Endothelial cell of umbilical vein (primary cell): ENCODE measurements around the gene PUM2. TPM values are rescaled to one million over a fixed set of nuclear protein-coding genes. Genes with fewer than 3 reads are reported as not detected.

Experiments used
- BruUV-seq: library from RNA; stranded (reverse); fragments of 400-500 nt; replicated peaks from 2 replicates; lab custom pipeline; 2021; lab: Mats Ljungman, UMichigan
- CTCF ChIA-PET: fragments of 300-600, 350-600 bp; sonication (Branson Sonifier 250); formaldehyde crosslinking; loops from one replicate; lab custom pipeline; 2021; ENCODE audit warnings: antibody characterized with exemption, inconsistent platforms; lab: Charles Lee
- POLR2A ChIA-PET: fragments of 300-600, 350-600 bp; sonication (Branson Sonifier 250); formaldehyde crosslinking; loops from one replicate; lab custom pipeline; 2021; ENCODE audit warnings: antibody characterized with exemption, inconsistent platforms; lab: Charles Lee
- DNase-seq: peaks from one replicate; pipeline ENCODE4 v3.0.0-alpha.2; 2011; ENCODE audit warnings: low read depth, low spot score
- FAIRE-seq: peaks from 2 replicates; lab custom pipeline; 2011; peaks lifted over from hg19 to GRCh38; lab: Jason Lieb, UNC
- H2AFZ ChIP-seq: 2 replicates; pipeline ENCODE4 v1.6.0; 2012; ENCODE audit warnings: low read depth, low read length, control low read depth, inconsistent platforms
- H3K27ac ChIP-seq: 2 replicates; pipeline ENCODE4 v1.5.1; 2011; ENCODE audit warnings: low read depth, mild to moderate bottlenecking, control low read depth, low read length, moderate library complexity; ENCODE audit not compliant: insufficient read depth
- H3K27me3 ChIP-seq, 2 experiments: 2 replicates each; pipeline versions ENCODE4 v1.6.0 to v1.6.1; 2011; ENCODE audit warnings: low read length in 2 of 2, mixed read lengths in 1 of 2; ENCODE audit not compliant: control insufficient read depth in 2 of 2, insufficient read depth in 2 of 2
- H3K36me3 ChIP-seq, 2 experiments: 2 replicates in 1 of 2; 3 replicates in 1 of 2; pipeline ENCODE4 v1.5.1; 2011; ENCODE audit warnings: low read length in 2 of 2, mild to moderate bottlenecking in 1 of 2, moderate library complexity in 1 of 2; ENCODE audit not compliant: control insufficient read depth in 2 of 2, insufficient read depth in 2 of 2; ENCODE audit errors: extremely low read depth in 1 of 2
- H3K4me1 ChIP-seq: 3 replicates; pipeline ENCODE4 v1.5.1; 2011; ENCODE audit warnings: mild to moderate bottlenecking, low read length; ENCODE audit not compliant: control insufficient read depth, insufficient read depth; ENCODE audit errors: extremely low read depth
- H3K4me2 ChIP-seq: 2 replicates; pipeline ENCODE4 v1.6.1; 2011; ENCODE audit warnings: low read length, control low read depth, mixed read lengths; ENCODE audit not compliant: insufficient read depth
- H3K4me3 ChIP-seq, 3 experiments: fragments of 200-600 bp in 1 of 3; sonication (generic), shearing (Covaris generic) in 1 of 3; replicated peaks in 1 of 3; 2 replicates each; pipeline ENCODE4 v1.5.1; 2011 to 2016; ENCODE audit warnings: control low read depth in 3 of 3, low read length in 3 of 3, mild to moderate bottlenecking in 2 of 3, inconsistent platforms in 1 of 3, low read depth in 1 of 3, moderate library complexity in 1 of 3; ENCODE audit not compliant: insufficient read depth in 1 of 3
- H3K79me2 ChIP-seq: 2 replicates; pipeline ENCODE4 v1.6.0; 2012; ENCODE audit warnings: low read length, inconsistent platforms; ENCODE audit not compliant: control insufficient read depth, insufficient read depth
- H3K9ac ChIP-seq: replicated peaks from 2 replicates; pipeline ENCODE3; 2011; ENCODE audit warnings: low read length, control low read depth; ENCODE audit not compliant: insufficient read depth; ENCODE audit errors: extremely low read depth
- H3K9me1 ChIP-seq: replicated peaks from 3 replicates; pipeline ENCODE4 v1.6.0; 2011; ENCODE audit warnings: mild to moderate bottlenecking, low read length; ENCODE audit not compliant: control insufficient read depth, insufficient read depth; ENCODE audit errors: extremely low read depth
- H3K9me3 ChIP-seq: replicated peaks from 2 replicates; pipeline ENCODE4 v1.5.1; 2012; ENCODE audit warnings: low read length, inconsistent platforms; ENCODE audit not compliant: control insufficient read depth, insufficient read depth
- H4K20me1 ChIP-seq: replicated peaks from 2 replicates; pipeline ENCODE3; 2011; ENCODE audit warnings: mild to moderate bottlenecking, low read length; ENCODE audit not compliant: control insufficient read depth, insufficient read depth; ENCODE audit errors: extremely low read depth
- EZH2 ChIP-seq: IDR thresholded peaks from 2 replicates; pipeline ENCODE4 v1.6.1; 2012; ENCODE audit warnings: borderline replicate concordance, low read depth, mild to moderate bottlenecking, moderate library complexity, low read length, inconsistent platforms; ENCODE audit not compliant: severe bottlenecking
- FOS ChIP-seq: IDR thresholded peaks from 2 replicates; pipeline ENCODE4 v1.6.1; 2011; ENCODE audit warnings: mild to moderate bottlenecking, low read length, moderate library complexity, borderline replicate concordance; ENCODE audit not compliant: insufficient read depth
- GATA2 ChIP-seq: IDR thresholded peaks from 2 replicates; pipeline ENCODE4 v1.7.0; 2011; ENCODE audit warnings: low read depth, mild to moderate bottlenecking, moderate library complexity, mixed read lengths, low read length; ENCODE audit not compliant: insufficient read length, insufficient read depth
- JUN ChIP-seq: IDR thresholded peaks from 2 replicates; pipeline ENCODE4 v1.6.1; 2011; ENCODE audit warnings: borderline replicate concordance, low read depth; ENCODE audit not compliant: insufficient read length, insufficient read depth
- MYC ChIP-seq: IDR thresholded peaks from one replicate; pipeline ENCODE4 v1.6.1; 2011; ENCODE audit warnings: mild to moderate bottlenecking, low read depth, low read length
- POLR2A ChIP-seq: IDR thresholded peaks from 2 replicates; pipeline ENCODE4 v1.6.1; 2012; ENCODE audit warnings: low read depth, mild to moderate bottlenecking, control low read depth, low read length
- POLR2AphosphoS5 ChIP-seq: IDR thresholded peaks from 2 replicates; pipeline ENCODE4 v1.6.1; 2012; ENCODE audit warnings: low read depth, mild to moderate bottlenecking, control low read depth, low read length, moderate library complexity; ENCODE audit not compliant: insufficient read depth
- dilution Hi-C: fragments of 300-500 bp; cut with MboI; formaldehyde crosslinking; loops from one replicate; pipeline ENCODE4 v1.15.0; 2019; ENCODE audit warnings: low sequenced_read_pairs; ENCODE audit not compliant: extremely low pct_ligation_motif_present
- intact Hi-C: fragments of 100-400 bp; cut with micrococcal nuclease; formaldehyde crosslinking; loops from one replicate; pipeline ENCODE4 v1.10.0; 2022
- polyA plus RNA-seq, 4 experiments: library from polyadenylated mRNA; depleted of rRNA in 3 of 4; stranded (reverse) in 3 of 4; unstranded in 1 of 4; fragments of >200 nt; gene quantifications; 2 replicates each; pipeline versions ENCODE4 v1.2.1 to v1.2.3, GENCODE V29; 2011 to 2012; ENCODE audit warnings: missing spikeins in 1 of 4
- total RNA-seq: library from RNA; stranded (reverse); gene quantifications from 2 replicates; pipeline ENCODE4 v1.2.3, GENCODE V29; 2021
- TF ChIP-seq, protein P1 (sequence below): IDR thresholded peaks from 2 replicates; pipeline ENCODE4 v1.6.1; 2011; ENCODE audit not compliant: insufficient read depth, insufficient read length
- TF ChIP-seq, protein P2 (sequence below), 2 donors: IDR thresholded peaks; 1 replicate in 1 of 2; 2 replicates in 1 of 2; pipeline ENCODE4 v1.5.1; 2011; ENCODE audit warnings: low read length in 2 of 2, mild to moderate bottlenecking in 2 of 2, moderate library complexity in 2 of 2, control low read depth in 1 of 2, inconsistent platforms in 1 of 2, low read depth in 1 of 2; ENCODE audit not compliant: insufficient read depth in 1 of 2; ENCODE audit errors: extremely low read depth in 1 of 2

The PUM2 gene
- total and polyA plus RNA-seq, 2 donors (not counting 3 experiments of a cell fraction or from before 2014, with no cell fraction given), result 32.9 to 83.7 TPM

- Histone ChIP-seq H3K9me1 (no peaks in the 10 kb centered on the region), H3K36me3 (no peaks in the 10 kb centered on the region), H3K9ac (no peak overlapping the region), H3K9me3 (no peaks in the 10 kb centered on the region), H4K20me1 (no peaks in the 10 kb centered on the region), H3K79me2 (no peaks in the 10 kb centered on the region), H3K4me1 (peaks cover 6% of the 10 kb centered on the region), H3K27me3 (no peaks in the 10 kb centered on the region), H3K4me3 (no peak overlapping the region), H2AFZ (peak overlapping the region; percentile 64), H3K4me2 (no peak overlapping the region), H3K27ac (no peak overlapping the region)
- BruUV-seq, result no TSS peak
- DNase-seq, result peak; percentile 31
- dilution Hi-C loops, result no loop called here
- ChIA-PET CTCF (interaction anchor here (1.2 to 2.1 kb wide), 4 partner anchors 8 to 32 kb away, joined by 3 to 9 read pairs (median 4); partner anchors contain the start of gene SDC1), POLR2A (no interaction called here)
- TF ChIP-seq FOS, result no peak
- no peak for TF ChIP-seq EZH2
- no peak for TF ChIP-seq GATA2
- TF ChIP-seq, protein P1, sequence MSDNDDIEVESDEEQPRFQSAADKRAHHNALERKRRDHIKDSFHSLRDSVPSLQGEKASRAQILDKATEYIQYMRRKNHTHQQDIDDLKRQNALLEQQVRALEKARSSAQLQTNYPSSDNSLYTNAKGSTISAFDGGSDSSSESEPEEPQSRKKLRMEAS, result no peak
- TF ChIP-seq, protein P2, sequence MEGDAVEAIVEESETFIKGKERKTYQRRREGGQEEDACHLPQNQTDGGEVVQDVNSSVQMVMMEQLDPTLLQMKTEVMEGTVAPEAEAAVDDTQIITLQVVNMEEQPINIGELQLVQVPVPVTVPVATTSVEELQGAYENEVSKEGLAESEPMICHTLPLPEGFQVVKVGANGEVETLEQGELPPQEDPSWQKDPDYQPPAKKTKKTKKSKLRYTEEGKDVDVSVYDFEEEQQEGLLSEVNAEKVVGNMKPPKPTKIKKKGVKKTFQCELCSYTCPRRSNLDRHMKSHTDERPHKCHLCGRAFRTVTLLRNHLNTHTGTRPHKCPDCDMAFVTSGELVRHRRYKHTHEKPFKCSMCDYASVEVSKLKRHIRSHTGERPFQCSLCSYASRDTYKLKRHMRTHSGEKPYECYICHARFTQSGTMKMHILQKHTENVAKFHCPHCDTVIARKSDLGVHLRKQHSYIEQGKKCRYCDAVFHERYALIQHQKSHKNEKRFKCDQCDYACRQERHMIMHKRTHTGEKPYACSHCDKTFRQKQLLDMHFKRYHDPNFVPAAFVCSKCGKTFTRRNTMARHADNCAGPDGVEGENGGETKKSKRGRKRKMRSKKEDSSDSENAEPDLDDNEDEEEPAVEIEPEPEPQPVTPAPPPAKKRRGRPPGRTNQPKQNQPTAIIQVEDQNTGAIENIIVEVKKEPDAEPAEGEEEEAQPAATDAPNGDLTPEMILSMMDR (IDR thresholded peaks at IDR 0.05; ENCODE audit: extremely low read depth in 1 of 2, insufficient read depth in 1 of 2, low read depth in 1 of 2, low read length in 2 of 2), result no peak
- TF ChIP-seq JUN, result no peak
- no peak for TF ChIP-seq POLR2A
- TF ChIP-seq POLR2AphosphoS5, result no peak
- no peak for TF ChIP-seq MYC
- FAIRE-seq, result no peak
- intact Hi-C loops, result no loop called here
Observed at GRCh38 chr2:20212459-20212870, 138.2 kb downstream of the PUM2 start.
